Endothelial cell of umbilical vein (primary cell): ENCODE measurements around the gene GRK6.

ENCODE experiments used
- GATA2 ChIP-seq: IDR thresholded peaks from 2 replicates; pipeline ENCODE4 v1.7.0; 2011; ENCODE audit warnings: low read depth, mild to moderate bottlenecking, moderate library complexity, mixed read lengths, low read length; ENCODE audit not compliant: insufficient read length, insufficient read depth
- POLR2AphosphoS5 ChIP-seq: IDR thresholded peaks from 2 replicates; pipeline ENCODE4 v1.6.1; 2012; ENCODE audit warnings: low read depth, mild to moderate bottlenecking, control low read depth, low read length, moderate library complexity; ENCODE audit not compliant: insufficient read depth

- TF ChIP-seq POLR2AphosphoS5 = peak; percentile 82
- TF ChIP-seq GATA2 = no peak
These were observed 28.7 kb downstream of the GRK6 start for GRCh38 chr5:177455036-177455660.
